Measurements from ENCODE around the gene KIAA1958. TPM values are rescaled to one million over a fixed set of nuclear protein-coding genes. Genes with fewer than 3 reads are reported as not detected.

The KIAA1958 gene
- total RNA-seq, 4 donors from 2014 or later: 2.7 to 5.7 (median 5.2) TPM

GRCh38 chr9:112551641-112552040, 65.0 kb downstream of the KIAA1958 start:
- Histone ChIP-seq H3K27me3 (no peaks in the 10 kb centered on the region), H3K4me1 (peaks cover 0 to 23% (median 4%) of the 10 kb centered on the region in 3 donors), H3K4me3 (no peak overlapping the region), H3K27ac (no peak overlapping the region), H3K36me3 (no peaks in the 10 kb centered on the region), H3K9me3 (no peaks in the 10 kb centered on the region)
- DNase-seq: no peak
- no peak for TF ChIP-seq CTCF (IDR thresholded peaks at IDR 0.05)
- TF ChIP-seq POLR2A (IDR thresholded peaks at IDR 0.05): no peak
- intact Hi-C loops (cut with DNase I): no loop called here
- 67 to 93% methylated on average over 1 of the region's 1 CpG for WGBS, 2 donors

GRCh38 chr9:112552229-112553056, 65.8 kb downstream of the KIAA1958 start:
- intact Hi-C loops (cut with DNase I): no loop called here
- H3K27ac ChIP-seq: no peak overlapping the region
- no peaks in the 10 kb centered on the region for H3K9me3 ChIP-seq
- no peak for DNase-seq
- 72 to 79% methylated on average over 9 of the region's 9 CpGs for WGBS, 2 donors
- peaks cover 0 to 30% (median 4%) of the 10 kb centered on the region in 3 donors for H3K4me1 ChIP-seq
- no peak overlapping the region for H3K4me3 ChIP-seq
- TF ChIP-seq POLR2A (IDR thresholded peaks at IDR 0.05) (no peak), CTCF (IDR thresholded peaks at IDR 0.05) (no peak)
- no peaks in the 10 kb centered on the region for H3K36me3 ChIP-seq
- no peaks in the 10 kb centered on the region for H3K27me3 ChIP-seq

GRCh38 chr9:112553256-112553826, 66.7 kb downstream of the KIAA1958 start:
- intact Hi-C loops (cut with DNase I): no loop called here
- no peaks in the 10 kb centered on the region for H3K27me3 ChIP-seq
- H3K9me3 ChIP-seq: no peaks in the 10 kb centered on the region
- no peak for DNase-seq
- peaks cover 0 to 30% (median 4%) of the 10 kb centered on the region in 3 donors for H3K4me1 ChIP-seq
- TF ChIP-seq POLR2A (IDR thresholded peaks at IDR 0.05) (no peak), CTCF (IDR thresholded peaks at IDR 0.05) (no peak)
- H3K27ac ChIP-seq: no peak overlapping the region
- no peak overlapping the region for H3K4me3 ChIP-seq
- H3K36me3 ChIP-seq: no peaks in the 10 kb centered on the region
- WGBS, 2 donors: 63 to 83% methylated on average over 1 to 2 of the region's 2 CpGs

- H3K4me1 ChIP-seq: peaks cover 0 to 30% (median 4%) of the 10 kb centered on the region in 3 donors
- no peak for TF ChIP-seq POLR2A (IDR thresholded peaks at IDR 0.05)
- no peak for TF ChIP-seq CTCF (IDR thresholded peaks at IDR 0.05)
- intact Hi-C loops (cut with DNase I): no loop called here
- WGBS, 2 donors: 62 to 87% methylated on average over 1 of the region's 1 CpG
- H3K27ac ChIP-seq: no peak overlapping the region
- H3K9me3 ChIP-seq: no peaks in the 10 kb centered on the region
- DNase-seq: no peak
- no peaks in the 10 kb centered on the region for H3K36me3 ChIP-seq
- no peaks in the 10 kb centered on the region for H3K27me3 ChIP-seq
- no peak overlapping the region for H3K4me3 ChIP-seq
These were observed 67.9 kb downstream of the KIAA1958 start for GRCh38 chr9:112554516-112554915.

- Histone ChIP-seq H3K27ac (no peak overlapping the region), H3K4me3 (no peak overlapping the region)
- 85 to 98% methylated on average over 3 of the region's 3 CpGs for WGBS, 2 donors
These were observed 68.5 kb downstream of the KIAA1958 start for GRCh38 chr9:112555101-112555643.

More at GRCh38 chr9:112555101-112555643, 68.5 kb downstream of the KIAA1958 start:
- Histone ChIP-seq H3K9me3 (no peaks in the 10 kb centered on the region), H3K36me3 (no peaks in the 10 kb centered on the region), H3K4me1 (peaks cover 0 to 30% (median 4%) of the 10 kb centered on the region in 3 donors), H3K27me3 (no peaks in the 10 kb centered on the region)
- TF ChIP-seq POLR2A (IDR thresholded peaks at IDR 0.05) (no peak), CTCF (IDR thresholded peaks at IDR 0.05) (no peak)
- DNase-seq: no peak
- intact Hi-C loops (cut with DNase I): no loop called here

Data from esophagus squamous epithelium (tissue), 5 donors.